A673 (cell line): ENCODE data around the gene GRP. TPM values are rescaled to one million over a fixed set of nuclear protein-coding genes. Genes with fewer than 3 reads are reported as not detected.

Source experiments
- BruUV-seq: library from RNA; stranded (reverse); fragments of 400-500 nt; replicated peaks from 2 replicates; lab custom pipeline; 2021; lab: Mats Ljungman, UMichigan
- CTCF ChIA-PET: fragments of 300-600 bp; sonication (Branson Sonifier 250); formaldehyde crosslinking; loops from one replicate; lab custom pipeline; 2022; ENCODE audit warnings: antibody characterized with exemption; lab: Charles Lee
- POLR2A ChIA-PET: fragments of 300-600 bp; sonication (Branson Sonifier 250); formaldehyde crosslinking; loops from one replicate; lab custom pipeline; 2022; ENCODE audit warnings: antibody characterized with exemption; ENCODE audit not compliant: low non-redundant PET; lab: Charles Lee
- DNase-seq: peaks from one replicate; pipeline ENCODE4 v3.0.0-alpha.2; 2015; ENCODE audit warnings: low spot score
- H3K27ac ChIP-seq: fragments of 200-600 bp; sonication (generic); 2 replicates; pipeline ENCODE4 v1.5.1; 2016; ENCODE audit warnings: mixed run types, low read depth, mild to moderate bottlenecking, mixed read lengths, antibody characterized with exemption, low read length; ENCODE audit not compliant: poor library complexity, severe bottlenecking
- H3K27me3 ChIP-seq: fragments of 200-600 bp; sonication (generic); replicated peaks from 2 replicates; pipeline ENCODE4 v1.6.1; 2017; ENCODE audit warnings: mixed run types, low read depth, mild to moderate bottlenecking, mixed read lengths, antibody characterized with exemption, low read length; ENCODE audit not compliant: insufficient read depth, poor library complexity
- H3K36me3 ChIP-seq: fragments of 200-600 bp; sonication (generic); 2 replicates; pipeline ENCODE4 v1.6.1; 2016; ENCODE audit warnings: mixed run types, mild to moderate bottlenecking, mixed read lengths, antibody characterized with exemption, low read length; ENCODE audit not compliant: insufficient read depth, poor library complexity, severe bottlenecking
- H3K4me1 ChIP-seq: fragments of 200-600 bp; sonication (generic); 2 replicates; pipeline ENCODE4 v1.6.1; 2017; ENCODE audit warnings: mixed run types, mild to moderate bottlenecking, mixed read lengths, antibody characterized with exemption, low read length; ENCODE audit not compliant: insufficient read depth, poor library complexity, severe bottlenecking
- H3K4me3 ChIP-seq: fragments of 200-600 bp; sonication (generic); 2 replicates; pipeline ENCODE4 v1.5.1; 2016; ENCODE audit warnings: low read depth, mixed run types, mild to moderate bottlenecking, mixed read lengths, low read length; ENCODE audit not compliant: poor library complexity, severe bottlenecking
- H3K9me3 ChIP-seq: fragments of 200-600 bp; sonication (generic); 2 replicates; pipeline ENCODE4 v1.6.1; 2016; ENCODE audit warnings: mixed run types, low read depth, mild to moderate bottlenecking, mixed read lengths, antibody characterized with exemption, low read length; ENCODE audit not compliant: poor library complexity, severe bottlenecking
- CTCF ChIP-seq: fragments of 300-800, 200-600 bp; sonication (generic); conservative IDR thresholded peaks from 2 replicates; pipeline ENCODE4 v1.5.1; 2017; ENCODE audit warnings: low read depth, mild to moderate bottlenecking, antibody characterized with exemption, low read length, moderate library complexity, mixed read lengths
- EZH2 ChIP-seq: fragments of 200-600 bp; sonication (generic); IDR thresholded peaks from 2 replicates; pipeline ENCODE4 v1.6.1; 2017; ENCODE audit warnings: borderline replicate concordance, low read depth, mild to moderate bottlenecking, mixed read lengths, antibody characterized with exemption, low read length; ENCODE audit not compliant: poor library complexity, severe bottlenecking
- intact Hi-C: fragments of 100-400 bp; cut with micrococcal nuclease; formaldehyde crosslinking; loops from one replicate; pipeline ENCODE4 v1.10.0; 2022; ENCODE audit not compliant: unreplicated experiment
- total RNA-seq: library from RNA; stranded (reverse); gene quantifications from 2 replicates; pipeline ENCODE4 v1.2.3, GENCODE V29; 2021

Gene GRP
- total RNA-seq, 1 experiment from 2014 or later = 346 TPM

- Histone ChIP-seq H3K4me3 (no peak overlapping the region), H3K27me3 (no peaks in the 10 kb centered on the region), H3K4me1 (peaks cover 4% of the 10 kb centered on the region), H3K27ac (no peak overlapping the region), H3K36me3 (no peaks in the 10 kb centered on the region), H3K9me3 (no peaks in the 10 kb centered on the region)
- BruUV-seq = no TSS peak
- CTCF ChIA-PET = interaction anchor here (0.6 kb wide), 1 partner anchor 32 kb away, joined by 4 read pairs; no protein-coding TSS in a partner anchor
- POLR2A ChIA-PET = no interaction called here
- no peak for DNase-seq
- TF ChIP-seq CTCF = no peak
- TF ChIP-seq EZH2 = no peak
- intact Hi-C loops = no loop called here
Observed at GRCh38 chr18:59276047-59276446, 56.1 kb downstream of the GRP start.

GRCh38 chr18:59278793-59279192, 58.8 kb downstream of the GRP start:
- ChIA-PET CTCF (interaction anchor here (0.5 to 0.8 kb wide), 2 partner anchors 11 to 29 kb away, joined by 5 to 8 read pairs; no protein-coding TSS in a partner anchor), POLR2A (no interaction called here)
- TF ChIP-seq CTCF = no peak
- TF ChIP-seq EZH2 = no peak
- intact Hi-C loops = no loop called here
- no TSS peak for BruUV-seq
- no peaks in the 10 kb centered on the region for H3K4me1 ChIP-seq
- DNase-seq = no peak
- H3K9me3 ChIP-seq = no peaks in the 10 kb centered on the region
- no peaks in the 10 kb centered on the region for H3K36me3 ChIP-seq
- no peak overlapping the region for H3K27ac ChIP-seq
- H3K4me3 ChIP-seq = no peak overlapping the region
- peaks cover 14% of the 10 kb centered on the region for H3K27me3 ChIP-seq

GRCh38 chr18:59279193-59279592, 59.2 kb downstream of the GRP start:
- no peak for TF ChIP-seq CTCF
- no peak for TF ChIP-seq EZH2
- H3K36me3 ChIP-seq = no peaks in the 10 kb centered on the region
- H3K27me3 ChIP-seq = peaks cover 14% of the 10 kb centered on the region
- CTCF ChIA-PET = interaction anchor here (0.5 to 0.8 kb wide), 2 partner anchors 10 to 29 kb away, joined by 5 to 8 read pairs; no protein-coding TSS in a partner anchor
- intact Hi-C loops = no loop called here
- no peaks in the 10 kb centered on the region for H3K9me3 ChIP-seq
- no TSS peak for BruUV-seq
- POLR2A ChIA-PET = no interaction called here
- no peak overlapping the region for H3K27ac ChIP-seq
- no peak for DNase-seq
- no peak overlapping the region for H3K4me3 ChIP-seq
- H3K4me1 ChIP-seq = no peaks in the 10 kb centered on the region
